Measurements from ENCODE around the gene STAM.

Gene STAM

DNA sequence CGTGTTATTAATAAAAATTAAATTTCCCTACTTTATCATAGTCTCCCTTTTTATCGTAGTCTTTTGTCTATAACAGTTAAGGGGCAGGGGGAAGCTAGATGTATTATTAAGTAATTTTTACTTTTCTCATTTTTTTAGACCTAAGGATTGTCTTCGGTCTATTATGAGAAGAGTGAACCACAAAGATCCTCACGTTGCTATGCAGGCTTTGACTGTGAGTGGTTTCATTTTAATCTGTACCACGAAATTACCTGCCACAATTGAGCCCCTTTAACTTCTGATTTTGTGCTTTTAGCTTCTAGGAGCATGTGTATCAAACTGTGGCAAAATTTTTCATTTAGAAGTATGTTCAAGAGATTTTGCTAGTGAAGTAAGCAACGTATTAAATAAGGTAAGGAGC lies 40.6 kb downstream of the STAM start:
- no peak for TF ChIP-seq POLR2AphosphoS5 (IDR thresholded peaks at IDR 0.05; ENCODE audit: low read depth, low read length)
- TF ChIP-seq POLR2A (IDR thresholded peaks at IDR 0.05; ENCODE audit: low read depth, low read length), result no peak
- TF ChIP-seq TAF1 (IDR thresholded peaks at IDR 0.05; ENCODE audit: borderline replicate concordance, low read depth, low read length), result no peak
- DNase-seq (ENCODE audit: insufficient read length), result no peak
- no peak for FAIRE-seq

DNA sequence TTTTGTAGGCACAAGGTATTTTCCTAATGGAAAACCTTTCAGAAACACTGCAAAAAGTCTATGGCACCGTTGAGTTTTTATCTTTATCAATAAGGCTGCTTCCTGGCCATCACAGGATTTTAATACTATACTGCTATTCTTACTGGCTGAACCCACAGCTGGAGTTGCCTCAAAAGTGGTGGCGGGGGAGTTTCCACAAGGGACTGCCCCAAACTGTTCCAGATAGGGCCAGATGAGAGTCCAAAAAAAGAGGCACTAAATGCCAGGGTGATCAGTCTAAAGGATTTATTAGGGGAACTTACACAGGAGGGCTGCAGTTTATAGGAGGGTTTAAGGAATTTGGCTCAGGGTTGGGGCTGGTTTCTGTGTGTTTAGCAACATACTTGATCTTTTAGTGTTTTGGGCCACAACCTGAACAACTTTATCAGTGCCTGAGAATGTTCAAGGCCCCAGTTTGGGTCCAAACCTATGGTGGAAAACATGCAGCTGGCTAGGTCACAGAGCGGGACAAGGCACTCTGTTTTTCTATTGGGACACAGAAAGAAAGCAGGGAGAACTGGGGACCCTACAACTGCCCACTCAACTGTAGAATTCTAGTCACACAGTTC lies 41.4 kb downstream of the STAM start:
- TF ChIP-seq TAF1 (IDR thresholded peaks at IDR 0.05; ENCODE audit: borderline replicate concordance, low read depth, low read length) (no peak), POLR2A (IDR thresholded peaks at IDR 0.05; ENCODE audit: low read depth, low read length) (no peak), POLR2AphosphoS5 (IDR thresholded peaks at IDR 0.05; ENCODE audit: low read depth, low read length) (no peak)
- FAIRE-seq, result peak; percentile 92
- DNase-seq (ENCODE audit: insufficient read length), result no peak

- TF ChIP-seq POLR2AphosphoS5 (IDR thresholded peaks at IDR 0.05; ENCODE audit: low read depth, low read length) (no peak), POLR2A (IDR thresholded peaks at IDR 0.05; ENCODE audit: low read depth, low read length) (no peak), TAF1 (IDR thresholded peaks at IDR 0.05; ENCODE audit: borderline replicate concordance, low read depth, low read length) (no peak)
- FAIRE-seq (no peak), DNase-seq (ENCODE audit: insufficient read length) (no peak)
These were observed 43.3 kb downstream of the STAM start for GRCh38 chr10:17687117-17687831.

DNA sequence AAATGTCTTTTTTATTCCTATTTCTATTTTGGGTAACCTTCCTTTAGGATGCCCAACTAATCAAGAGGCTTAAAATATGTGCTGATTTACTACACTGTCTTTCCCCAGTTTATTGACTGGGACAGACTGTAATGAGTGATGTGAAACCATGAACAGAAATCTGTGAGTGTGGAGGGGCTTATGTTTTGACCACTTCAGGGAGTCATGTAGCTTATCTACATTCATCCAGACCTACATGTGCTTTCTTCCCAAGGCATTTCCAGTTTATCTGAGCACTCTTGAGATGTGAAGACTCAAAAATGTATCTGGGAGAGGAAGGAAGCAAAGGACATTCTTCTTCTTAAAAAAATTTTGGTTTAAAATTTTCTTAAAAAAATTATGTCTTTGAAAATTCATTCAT lies 45.2 kb downstream of the STAM start:
- FAIRE-seq (no peak), DNase-seq (ENCODE audit: insufficient read length) (no peak)
- no peak for TF ChIP-seq TAF1 (IDR thresholded peaks at IDR 0.05; ENCODE audit: borderline replicate concordance, low read depth, low read length)
- TF ChIP-seq POLR2A (IDR thresholded peaks at IDR 0.05; ENCODE audit: low read depth, low read length), result no peak
- no peak for TF ChIP-seq POLR2AphosphoS5 (IDR thresholded peaks at IDR 0.05; ENCODE audit: low read depth, low read length)

- TF ChIP-seq POLR2A (IDR thresholded peaks at IDR 0.05; ENCODE audit: low read depth, low read length), result no peak
- no peak for DNase-seq (ENCODE audit: insufficient read length)
- FAIRE-seq, result no peak
These were observed 49.1 kb downstream of the STAM start for GRCh38 chr10:17693009-17693408.

- FAIRE-seq (no peak), DNase-seq (ENCODE audit: insufficient read length) (no peak)
- TF ChIP-seq POLR2AphosphoS5 (IDR thresholded peaks at IDR 0.05; ENCODE audit: low read depth, low read length), result no peak
- no peak for TF ChIP-seq POLR2A (IDR thresholded peaks at IDR 0.05; ENCODE audit: low read depth, low read length)
- TF ChIP-seq TAF1 (IDR thresholded peaks at IDR 0.05; ENCODE audit: borderline replicate concordance, low read depth, low read length), result no peak
These were observed 54.7 kb downstream of the STAM start for GRCh38 chr10:17698696-17699095.

GRCh38 chr10:17701301-17701700 lies 57.4 kb downstream of the STAM start:
- no peak for FAIRE-seq
- TF ChIP-seq POLR2A (IDR thresholded peaks at IDR 0.05; ENCODE audit: low read depth, low read length) (no peak), POLR2AphosphoS5 (IDR thresholded peaks at IDR 0.05; ENCODE audit: low read depth, low read length) (no peak), TAF1 (IDR thresholded peaks at IDR 0.05; ENCODE audit: borderline replicate concordance, low read depth, low read length) (no peak)

DNA sequence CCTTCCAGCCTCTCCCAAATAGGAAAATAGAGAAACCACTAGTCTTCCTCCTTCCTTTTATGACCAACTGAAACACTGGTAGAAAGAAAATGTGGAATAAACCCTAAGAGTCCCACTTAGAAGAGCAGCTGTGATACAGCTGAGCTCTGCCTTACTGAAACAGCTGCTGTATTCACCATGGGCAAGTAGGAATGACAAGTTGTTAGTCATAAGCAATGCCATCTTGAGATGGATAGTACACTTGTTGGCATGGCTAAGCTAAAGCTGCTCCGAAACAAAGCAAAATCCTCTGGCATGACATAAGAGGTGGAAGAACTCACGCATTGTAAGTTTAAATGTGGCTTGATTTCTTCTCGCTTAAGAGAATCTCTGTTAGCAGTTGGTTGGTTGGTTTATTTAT lies 59.8 kb downstream of the STAM start:
- FAIRE-seq, result no peak
- TF ChIP-seq POLR2A (IDR thresholded peaks at IDR 0.05; ENCODE audit: low read depth, low read length) (no peak), TAF1 (IDR thresholded peaks at IDR 0.05; ENCODE audit: borderline replicate concordance, low read depth, low read length) (no peak), POLR2AphosphoS5 (IDR thresholded peaks at IDR 0.05; ENCODE audit: low read depth, low read length) (no peak)

More at GRCh38 chr10:17701301-17701700, 57.4 kb downstream of the STAM start:
- DNase-seq (ENCODE audit: insufficient read length), result no peak

DNA sequence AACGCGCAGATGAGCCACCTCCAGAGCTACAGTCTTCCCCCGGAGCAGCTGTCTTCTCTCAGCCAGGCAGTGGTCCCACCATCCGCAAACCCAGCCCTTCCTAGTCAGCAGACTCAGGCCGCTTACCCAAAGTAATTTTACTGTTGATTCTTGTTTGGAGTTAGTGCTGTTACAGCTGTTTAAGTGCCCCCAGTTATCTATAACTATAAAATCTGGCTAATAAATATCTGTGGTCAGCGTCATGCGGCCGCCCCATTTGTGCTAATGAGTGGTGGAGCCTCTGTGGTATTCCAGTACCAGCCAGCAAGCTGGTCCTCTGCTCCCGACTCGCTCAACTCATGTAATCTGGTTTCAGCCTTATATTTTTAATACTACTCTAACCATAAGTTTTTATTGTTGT lies 64.9 kb downstream of the STAM start:
- FAIRE-seq (no peak), DNase-seq (ENCODE audit: insufficient read length) (no peak)
- no peak for TF ChIP-seq POLR2A (IDR thresholded peaks at IDR 0.05; ENCODE audit: low read depth, low read length)
- TF ChIP-seq TAF1 (IDR thresholded peaks at IDR 0.05; ENCODE audit: borderline replicate concordance, low read depth, low read length), result no peak
- no peak for TF ChIP-seq POLR2AphosphoS5 (IDR thresholded peaks at IDR 0.05; ENCODE audit: low read depth, low read length)

More for the DNA sequence above, 59.8 kb downstream of the STAM start:
- DNase-seq (ENCODE audit: insufficient read length), result no peak

DNA sequence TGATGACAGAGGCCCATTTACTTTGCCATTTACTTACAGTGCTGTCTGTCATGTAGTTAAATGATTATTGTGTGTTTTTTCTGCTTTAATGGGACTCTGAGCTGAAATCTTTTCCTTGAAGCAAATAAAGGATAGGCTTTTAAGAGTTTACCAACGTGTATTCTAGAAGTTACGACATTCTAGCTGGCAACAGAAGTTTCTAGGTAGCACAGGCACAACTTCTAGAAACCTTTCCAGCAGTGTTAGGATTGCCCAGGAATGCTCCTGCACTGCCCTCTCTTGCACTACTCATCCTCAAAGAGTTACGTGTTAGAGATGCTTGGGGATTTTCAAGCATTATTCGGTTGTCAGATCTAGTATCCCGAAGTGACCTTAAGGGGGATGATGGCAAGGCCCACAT lies 65.5 kb downstream of the STAM start:
- DNase-seq (ENCODE audit: insufficient read length) (no peak), FAIRE-seq (no peak)
- TF ChIP-seq POLR2AphosphoS5 (IDR thresholded peaks at IDR 0.05; ENCODE audit: low read depth, low read length) (no peak), TAF1 (IDR thresholded peaks at IDR 0.05; ENCODE audit: borderline replicate concordance, low read depth, low read length) (no peak), POLR2A (IDR thresholded peaks at IDR 0.05; ENCODE audit: low read depth, low read length) (no peak)

DNA sequence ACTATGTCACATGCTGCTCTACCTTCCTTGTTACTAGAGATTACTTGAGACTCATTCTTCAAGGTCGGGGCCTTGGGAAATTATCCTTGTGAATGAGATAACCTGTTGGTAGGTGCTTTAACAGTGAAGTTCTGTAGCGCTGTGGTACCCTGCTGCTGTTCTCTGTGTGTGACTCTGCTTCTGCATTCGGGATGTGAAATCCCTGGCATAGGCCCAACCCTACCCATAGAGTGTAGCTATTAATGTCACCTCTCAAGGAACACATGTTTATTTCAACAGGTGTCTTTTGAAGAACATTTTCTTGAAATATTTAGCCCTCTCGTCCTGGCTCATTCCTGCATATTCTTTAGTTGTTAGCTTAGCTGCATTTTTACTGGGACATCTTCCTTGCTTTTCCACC lies 66.2 kb downstream of the STAM start:
- TF ChIP-seq POLR2A (IDR thresholded peaks at IDR 0.05; ENCODE audit: low read depth, low read length) (no peak), TAF1 (IDR thresholded peaks at IDR 0.05; ENCODE audit: borderline replicate concordance, low read depth, low read length) (no peak), POLR2AphosphoS5 (IDR thresholded peaks at IDR 0.05; ENCODE audit: low read depth, low read length) (no peak)
- FAIRE-seq (no peak), DNase-seq (ENCODE audit: insufficient read length) (no peak)

- DNase-seq (ENCODE audit: insufficient read length) (no peak), FAIRE-seq (no peak)
- TF ChIP-seq POLR2AphosphoS5 (IDR thresholded peaks at IDR 0.05; ENCODE audit: low read depth, low read length) (no peak), POLR2A (IDR thresholded peaks at IDR 0.05; ENCODE audit: low read depth, low read length) (no peak), TAF1 (IDR thresholded peaks at IDR 0.05; ENCODE audit: borderline replicate concordance, low read depth, low read length) (no peak)
These were observed 68.1 kb downstream of the STAM start for GRCh38 chr10:17712053-17712452.
